Measurements from ENCODE around the gene UNC13D. TPM values are rescaled to one million over a fixed set of nuclear protein-coding genes. Genes with fewer than 3 reads are reported as not detected.

UNC13D gene
- polyA plus RNA-seq, 1 donor (not counting 4 experiments of a cell fraction or from before 2014, with no cell fraction given): 0.25 TPM

DNA sequence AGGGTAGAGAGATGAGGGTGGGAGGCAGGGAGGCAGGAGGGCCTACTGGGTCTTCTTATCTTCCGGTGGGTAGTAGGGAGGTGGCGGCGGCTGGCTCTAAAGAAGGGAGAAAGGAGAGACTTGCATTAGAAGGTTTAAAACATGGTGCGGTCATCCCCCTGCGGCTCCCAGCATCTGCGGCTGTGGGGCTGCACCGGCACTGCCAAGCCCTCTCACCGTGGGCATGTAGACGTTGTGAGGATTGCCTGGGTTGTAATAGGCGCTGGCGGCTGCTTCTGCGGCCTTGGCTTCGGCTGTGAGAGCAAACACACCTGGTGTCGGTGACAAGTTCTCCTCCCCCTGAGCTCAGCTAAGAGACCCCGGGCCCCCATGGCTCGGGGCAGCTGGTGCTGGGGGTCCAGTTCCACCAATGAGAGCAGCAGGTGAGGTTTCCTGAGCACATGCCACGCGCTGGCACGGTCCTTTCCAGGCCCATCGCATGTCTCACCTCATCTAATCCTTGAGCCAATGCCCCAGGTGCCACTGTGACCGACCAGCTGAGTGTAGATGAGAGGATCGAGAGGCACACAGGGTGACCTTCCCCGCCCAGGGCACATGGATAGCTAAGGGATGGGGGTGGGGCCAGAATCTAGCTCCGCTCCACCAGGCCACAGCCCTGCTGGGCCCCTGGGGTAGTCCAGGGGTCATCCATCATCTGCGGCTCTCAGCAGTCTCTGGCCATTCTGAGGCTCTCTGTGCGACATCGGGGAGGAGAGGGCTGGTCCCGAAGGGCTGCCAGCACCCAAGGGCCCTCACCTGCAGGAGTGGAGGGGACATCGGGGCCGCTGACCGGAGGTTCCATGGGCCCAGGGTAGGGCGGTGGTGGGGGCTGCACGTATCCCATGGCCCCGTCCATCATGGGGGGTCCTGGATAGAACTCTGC is 2.7 kb upstream of the UNC13D start:
- Histone ChIP-seq H3K4me3 (ENCODE audit: control insufficient read depth in 2 of 3, extremely low read depth in 1 of 3, insufficient read depth in 2 of 3, low read depth in 1 of 3, low read length in 3 of 3) (no peak overlapping the region), H3K27me3 (ENCODE audit: control insufficient read depth, extremely low read depth, insufficient read depth, low read length) (no peaks in the 10 kb centered on the region), H3K4me1 (ENCODE audit: control insufficient read depth, extremely low read depth, insufficient read depth, low read length) (peaks cover 20% of the 10 kb centered on the region), H3K79me2 (ENCODE audit: control insufficient read depth, insufficient read depth, low read length) (no peaks in the 10 kb centered on the region), H3K9me1 (ENCODE audit: control insufficient read depth, extremely low read depth, insufficient read depth, low read length) (no peaks in the 10 kb centered on the region), H3K27ac (ENCODE audit: control insufficient read depth, insufficient read depth, low read length) (no peak overlapping the region), H3K4me2 (ENCODE audit: control insufficient read depth, extremely low read depth, insufficient read depth, low read depth, low read length) (no peak overlapping the region), H4K20me1 (ENCODE audit: control insufficient read depth, extremely low read depth, insufficient read depth, low read length) (no peaks in the 10 kb centered on the region), H3K9me3 (ENCODE audit: control insufficient read depth, low read depth, low read length) (no peaks in the 10 kb centered on the region), H3K9ac (ENCODE audit: control insufficient read depth, extremely low read depth, insufficient read depth, low read length) (no peak overlapping the region), H2AFZ (ENCODE audit: control insufficient read depth, low read length) (no peak overlapping the region), H3K36me3 (ENCODE audit: control insufficient read depth in 2 of 2, extremely low read depth in 1 of 2, insufficient read depth in 2 of 2, low read length in 2 of 2) (peaks cover 24 to 37% of the 10 kb centered on the region in 2 experiments)
- TF ChIP-seq, protein P1, sequence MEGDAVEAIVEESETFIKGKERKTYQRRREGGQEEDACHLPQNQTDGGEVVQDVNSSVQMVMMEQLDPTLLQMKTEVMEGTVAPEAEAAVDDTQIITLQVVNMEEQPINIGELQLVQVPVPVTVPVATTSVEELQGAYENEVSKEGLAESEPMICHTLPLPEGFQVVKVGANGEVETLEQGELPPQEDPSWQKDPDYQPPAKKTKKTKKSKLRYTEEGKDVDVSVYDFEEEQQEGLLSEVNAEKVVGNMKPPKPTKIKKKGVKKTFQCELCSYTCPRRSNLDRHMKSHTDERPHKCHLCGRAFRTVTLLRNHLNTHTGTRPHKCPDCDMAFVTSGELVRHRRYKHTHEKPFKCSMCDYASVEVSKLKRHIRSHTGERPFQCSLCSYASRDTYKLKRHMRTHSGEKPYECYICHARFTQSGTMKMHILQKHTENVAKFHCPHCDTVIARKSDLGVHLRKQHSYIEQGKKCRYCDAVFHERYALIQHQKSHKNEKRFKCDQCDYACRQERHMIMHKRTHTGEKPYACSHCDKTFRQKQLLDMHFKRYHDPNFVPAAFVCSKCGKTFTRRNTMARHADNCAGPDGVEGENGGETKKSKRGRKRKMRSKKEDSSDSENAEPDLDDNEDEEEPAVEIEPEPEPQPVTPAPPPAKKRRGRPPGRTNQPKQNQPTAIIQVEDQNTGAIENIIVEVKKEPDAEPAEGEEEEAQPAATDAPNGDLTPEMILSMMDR (optimal IDR thresholded peaks at IDR 0.05 in 1 of 3, IDR thresholded peaks at IDR 0.05 in 1 of 3, conservative IDR thresholded peaks at IDR 0.05 in 1 of 3; ENCODE audit: extremely low read depth in 1 of 3, insufficient read depth in 2 of 3, low read length in 3 of 3): no peak
- no peak for TF ChIP-seq EZH2 (IDR thresholded peaks at IDR 0.05; ENCODE audit: low read length)
- DNase-seq (ENCODE audit: low read depth, low spot score): no peak
- no peak for FAIRE-seq
- dilution Hi-C loops (cut with MboI; ENCODE audit: extremely low pct_ligation_motif_present, low sequenced_read_pairs): no loop called here

DNA sequence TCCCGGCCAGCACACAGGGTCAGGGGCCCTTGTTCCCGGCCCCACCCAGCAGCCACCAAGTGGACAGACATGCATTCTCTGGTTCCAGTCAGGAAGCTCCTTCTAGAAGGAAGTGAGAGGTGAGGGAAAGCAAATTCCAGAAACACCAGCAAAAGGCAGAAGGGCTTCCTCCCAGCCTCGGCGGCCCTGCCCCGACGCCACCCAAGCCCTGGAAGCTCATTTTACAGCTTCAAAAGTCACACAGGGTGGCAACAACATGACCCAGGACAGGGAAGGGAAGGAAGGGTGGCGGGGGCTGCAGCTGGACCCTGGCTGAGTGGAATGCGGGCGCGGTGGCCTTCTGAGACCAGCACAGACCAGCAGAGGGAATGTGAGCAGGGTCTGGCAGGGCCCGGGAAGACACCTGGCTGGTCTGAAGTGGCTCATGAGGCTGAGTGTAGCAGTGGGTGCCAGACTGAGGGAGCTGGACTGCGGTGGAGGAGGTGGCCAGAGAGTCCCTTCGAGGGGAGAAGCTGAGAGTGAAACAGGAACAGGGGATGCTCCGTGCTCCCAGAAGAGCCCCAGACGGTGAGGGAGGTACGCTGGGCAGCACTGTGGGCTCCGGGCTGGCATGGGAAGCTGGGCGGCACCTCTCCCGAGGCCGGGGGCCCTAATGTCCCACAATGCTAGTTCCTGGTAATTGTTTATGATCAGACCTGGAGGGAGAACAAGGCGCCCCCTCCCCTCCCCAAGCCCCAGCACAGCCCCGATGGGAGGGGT is 1.9 kb upstream of the UNC13D start:
- Histone ChIP-seq H3K9me1 (ENCODE audit: control insufficient read depth, extremely low read depth, insufficient read depth, low read length) (no peaks in the 10 kb centered on the region), H4K20me1 (ENCODE audit: control insufficient read depth, extremely low read depth, insufficient read depth, low read length) (no peaks in the 10 kb centered on the region), H3K4me2 (ENCODE audit: control insufficient read depth, extremely low read depth, insufficient read depth, low read depth, low read length) (no peak overlapping the region), H3K4me3 (ENCODE audit: control insufficient read depth in 2 of 3, extremely low read depth in 1 of 3, insufficient read depth in 2 of 3, low read depth in 1 of 3, low read length in 3 of 3) (no peak overlapping the region), H3K79me2 (ENCODE audit: control insufficient read depth, insufficient read depth, low read length) (no peaks in the 10 kb centered on the region), H3K27me3 (ENCODE audit: control insufficient read depth, extremely low read depth, insufficient read depth, low read length) (no peaks in the 10 kb centered on the region), H2AFZ (ENCODE audit: control insufficient read depth, low read length) (no peak overlapping the region), H3K9me3 (ENCODE audit: control insufficient read depth, low read depth, low read length) (no peaks in the 10 kb centered on the region), H3K4me1 (ENCODE audit: control insufficient read depth, extremely low read depth, insufficient read depth, low read length) (peaks cover 20% of the 10 kb centered on the region), H3K9ac (ENCODE audit: control insufficient read depth, extremely low read depth, insufficient read depth, low read length) (no peak overlapping the region), H3K36me3 (ENCODE audit: control insufficient read depth in 2 of 2, extremely low read depth in 1 of 2, insufficient read depth in 2 of 2, low read length in 2 of 2) (peaks cover 20 to 33% of the 10 kb centered on the region in 2 experiments), H3K27ac (ENCODE audit: control insufficient read depth, insufficient read depth, low read length) (no peak overlapping the region)
- FAIRE-seq (no peak), DNase-seq (ENCODE audit: low read depth, low spot score) (no peak)
- TF ChIP-seq, protein P1 (optimal IDR thresholded peaks at IDR 0.05 in 1 of 3, IDR thresholded peaks at IDR 0.05 in 1 of 3, conservative IDR thresholded peaks at IDR 0.05 in 1 of 3; ENCODE audit: extremely low read depth in 1 of 3, insufficient read depth in 2 of 3, low read length in 3 of 3): no peak
- no peak for TF ChIP-seq EZH2 (IDR thresholded peaks at IDR 0.05; ENCODE audit: low read length)
- dilution Hi-C loops (cut with MboI; ENCODE audit: extremely low pct_ligation_motif_present, low sequenced_read_pairs): no loop called here
